ENCODE data around the gene RIMS1.

GRCh38 chr6:72376736-72377135, 490.4 kb downstream of the RIMS1 start:
- TF ChIP-seq POLR2A (IDR thresholded peaks at IDR 0.05) = no peak
- TF ChIP-seq CTCF (IDR thresholded peaks at IDR 0.05) = no peak
